ENCODE results near the gene CILP.

GRCh38 chr15:65258375-65259262 lies 47.3 kb upstream of the CILP start:
- TF ChIP-seq CTCF (IDR thresholded peaks at IDR 0.05) (no peak), POLR2A (IDR thresholded peaks at IDR 0.05) (no peak)

Data from heart left ventricle (tissue), 13 donors.